ENCODE measurements around the gene PSMD6. TPM values are rescaled to one million over a fixed set of nuclear protein-coding genes. Genes with fewer than 3 reads are reported as not detected.
A peak's percentile ranks its signal among the peaks of the same experiment; 100 is the strongest.

PSMD6 gene
- total RNA-seq, 1 donor from 2014 or later: 78.3 TPM

- peaks cover 1% of the 10 kb centered on the region for H3K27me3 ChIP-seq (ENCODE audit: low read depth)
- peak overlapping the region; percentile 94 for H3K4me3 ChIP-seq
- DNase-seq: no peak
- H3K36me3 ChIP-seq: peaks cover 41% of the 10 kb centered on the region
- no peaks in the 10 kb centered on the region for H3K9me3 ChIP-seq (replicated peaks)
- peaks cover 43% of the 10 kb centered on the region for H3K4me1 ChIP-seq
- peak overlapping the region; percentile 84 for H3K27ac ChIP-seq (replicated peaks)
- TF ChIP-seq CTCF (IDR thresholded peaks at IDR 0.05; ENCODE audit: borderline replicate concordance): no peak
- intact Hi-C loops (cut with micrococcal nuclease): no loop called here
Measured at GRCh38 chr3:64022451-64023186, 675 bp downstream of the PSMD6 start.

GRCh38 chr3:64021922-64022321 is 1.4 kb downstream of the PSMD6 start:
- Histone ChIP-seq H3K27me3 (ENCODE audit: low read depth) (no peaks in the 10 kb centered on the region), H3K36me3 (peaks cover 48% of the 10 kb centered on the region), H3K9me3 (replicated peaks) (no peaks in the 10 kb centered on the region), H3K4me3 (peak overlapping the region; percentile 94), H3K27ac (replicated peaks) (no peak overlapping the region), H3K4me1 (peaks cover 46% of the 10 kb centered on the region)
- no peak for TF ChIP-seq CTCF (IDR thresholded peaks at IDR 0.05; ENCODE audit: borderline replicate concordance)
- intact Hi-C loops (cut with micrococcal nuclease): no loop called here
- no peak for DNase-seq

GRCh38 chr3:64019879-64020278 is 3.4 kb downstream of the PSMD6 start:
- Histone ChIP-seq H3K36me3 (peaks cover 67% of the 10 kb centered on the region), H3K27ac (replicated peaks) (no peak overlapping the region), H3K27me3 (ENCODE audit: low read depth) (no peaks in the 10 kb centered on the region), H3K4me3 (no peak overlapping the region), H3K4me1 (peaks cover 57% of the 10 kb centered on the region), H3K9me3 (replicated peaks) (no peaks in the 10 kb centered on the region)
- intact Hi-C loops (cut with micrococcal nuclease): no loop called here
- DNase-seq: no peak
- no peak for TF ChIP-seq CTCF (IDR thresholded peaks at IDR 0.05; ENCODE audit: borderline replicate concordance)

- H3K27ac ChIP-seq (replicated peaks): no peak overlapping the region
- no peak for TF ChIP-seq CTCF (IDR thresholded peaks at IDR 0.05; ENCODE audit: borderline replicate concordance)
- peaks cover 57% of the 10 kb centered on the region for H3K4me1 ChIP-seq
- intact Hi-C loops (cut with micrococcal nuclease): no loop called here
- peaks cover 74% of the 10 kb centered on the region for H3K36me3 ChIP-seq
- H3K27me3 ChIP-seq (ENCODE audit: low read depth): no peaks in the 10 kb centered on the region
- H3K9me3 ChIP-seq (replicated peaks): no peaks in the 10 kb centered on the region
- DNase-seq: no peak
- H3K4me3 ChIP-seq: no peak overlapping the region
Measured at GRCh38 chr3:64019271-64019670, 4.0 kb downstream of the PSMD6 start.

GRCh38 chr3:64016941-64017620 is 6.2 kb downstream of the PSMD6 start:
- peak overlapping the region; percentile 6 for H3K27ac ChIP-seq (replicated peaks)
- TF ChIP-seq CTCF (IDR thresholded peaks at IDR 0.05; ENCODE audit: borderline replicate concordance): no peak

More at GRCh38 chr3:64016941-64017620, 6.2 kb downstream of the PSMD6 start:
- Histone ChIP-seq H3K4me1 (peaks cover 38% of the 10 kb centered on the region), H3K4me3 (no peak overlapping the region), H3K9me3 (replicated peaks) (no peaks in the 10 kb centered on the region), H3K27me3 (ENCODE audit: low read depth) (no peaks in the 10 kb centered on the region), H3K36me3 (peaks cover 94% of the 10 kb centered on the region)
- intact Hi-C loops (cut with micrococcal nuclease): no loop called here
- no peak for DNase-seq

Data from left ventricle myocardium inferior (tissue), 1 donor.